Mammary epithelial cell (primary cell): ENCODE measurements around the gene TATDN2.

Experiments
- EZH2 ChIP-seq: IDR thresholded peaks from 2 replicates; pipeline ENCODE4 v1.6.1; 2012; ENCODE audit warnings: low read length, inconsistent platforms, borderline replicate concordance
- TF ChIP-seq, protein P1 (sequence below), 2 donors: IDR thresholded peaks in 1 of 2; conservative IDR thresholded peaks in 1 of 2; 2 replicates each; pipeline ENCODE4 v1.5.1; 2011 to 2012; ENCODE audit warnings: inconsistent platforms in 2 of 2, low read length in 2 of 2, mild to moderate bottlenecking in 2 of 2, control low read depth in 1 of 2, low read depth in 1 of 2; ENCODE audit not compliant: insufficient read depth in 1 of 2; ENCODE audit errors: extremely low read depth in 1 of 2

DNA sequence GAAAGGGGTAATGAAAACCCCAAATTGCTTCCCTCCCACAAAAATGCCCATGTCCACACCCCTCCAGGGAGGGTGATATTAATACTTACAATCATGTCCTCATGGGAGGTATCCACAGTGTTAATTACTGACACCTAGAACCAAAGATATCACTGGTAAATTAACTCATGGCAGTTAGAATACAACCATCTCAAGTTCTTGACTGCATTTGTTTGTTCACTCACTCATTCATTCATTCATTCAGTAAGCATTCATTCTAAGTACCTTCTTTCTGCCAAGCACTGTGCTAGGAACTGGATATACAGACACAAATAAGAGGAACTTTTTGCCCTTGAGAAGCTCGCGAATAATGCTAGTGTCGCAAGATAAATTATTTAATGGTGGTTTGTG lies 69.7 kb downstream of the TATDN2 start:
- TF ChIP-seq, protein P1, sequence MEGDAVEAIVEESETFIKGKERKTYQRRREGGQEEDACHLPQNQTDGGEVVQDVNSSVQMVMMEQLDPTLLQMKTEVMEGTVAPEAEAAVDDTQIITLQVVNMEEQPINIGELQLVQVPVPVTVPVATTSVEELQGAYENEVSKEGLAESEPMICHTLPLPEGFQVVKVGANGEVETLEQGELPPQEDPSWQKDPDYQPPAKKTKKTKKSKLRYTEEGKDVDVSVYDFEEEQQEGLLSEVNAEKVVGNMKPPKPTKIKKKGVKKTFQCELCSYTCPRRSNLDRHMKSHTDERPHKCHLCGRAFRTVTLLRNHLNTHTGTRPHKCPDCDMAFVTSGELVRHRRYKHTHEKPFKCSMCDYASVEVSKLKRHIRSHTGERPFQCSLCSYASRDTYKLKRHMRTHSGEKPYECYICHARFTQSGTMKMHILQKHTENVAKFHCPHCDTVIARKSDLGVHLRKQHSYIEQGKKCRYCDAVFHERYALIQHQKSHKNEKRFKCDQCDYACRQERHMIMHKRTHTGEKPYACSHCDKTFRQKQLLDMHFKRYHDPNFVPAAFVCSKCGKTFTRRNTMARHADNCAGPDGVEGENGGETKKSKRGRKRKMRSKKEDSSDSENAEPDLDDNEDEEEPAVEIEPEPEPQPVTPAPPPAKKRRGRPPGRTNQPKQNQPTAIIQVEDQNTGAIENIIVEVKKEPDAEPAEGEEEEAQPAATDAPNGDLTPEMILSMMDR (conservative IDR thresholded peaks at IDR 0.05 in 1 of 2, IDR thresholded peaks at IDR 0.05 in 1 of 2; ENCODE audit: extremely low read depth in 1 of 2, insufficient read depth in 1 of 2, low read depth in 1 of 2, low read length in 2 of 2), result no peak
- TF ChIP-seq EZH2, result no peak
